Measurements from ENCODE around the gene MOCS2. TPM values are rescaled to one million over a fixed set of nuclear protein-coding genes. Genes with fewer than 3 reads are reported as not detected.
"Not testable (repeated sequence)": the region's sequence is repeated elsewhere in the genome, so short reads cannot be mapped to it uniquely, and the experiment has no call there.

Gene MOCS2, protein sequence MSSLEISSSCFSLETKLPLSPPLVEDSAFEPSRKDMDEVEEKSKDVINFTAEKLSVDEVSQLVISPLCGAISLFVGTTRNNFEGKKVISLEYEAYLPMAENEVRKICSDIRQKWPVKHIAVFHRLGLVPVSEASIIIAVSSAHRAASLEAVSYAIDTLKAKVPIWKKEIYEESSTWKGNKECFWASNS
- 37.4 TPM for polyA plus RNA-seq (2013, experiment 1 of 2; ENCODE audit: insufficient read length)
- polyA plus RNA-seq (2013, experiment 2 of 2; ENCODE audit: insufficient read length) = 39.6 TPM

DNA sequence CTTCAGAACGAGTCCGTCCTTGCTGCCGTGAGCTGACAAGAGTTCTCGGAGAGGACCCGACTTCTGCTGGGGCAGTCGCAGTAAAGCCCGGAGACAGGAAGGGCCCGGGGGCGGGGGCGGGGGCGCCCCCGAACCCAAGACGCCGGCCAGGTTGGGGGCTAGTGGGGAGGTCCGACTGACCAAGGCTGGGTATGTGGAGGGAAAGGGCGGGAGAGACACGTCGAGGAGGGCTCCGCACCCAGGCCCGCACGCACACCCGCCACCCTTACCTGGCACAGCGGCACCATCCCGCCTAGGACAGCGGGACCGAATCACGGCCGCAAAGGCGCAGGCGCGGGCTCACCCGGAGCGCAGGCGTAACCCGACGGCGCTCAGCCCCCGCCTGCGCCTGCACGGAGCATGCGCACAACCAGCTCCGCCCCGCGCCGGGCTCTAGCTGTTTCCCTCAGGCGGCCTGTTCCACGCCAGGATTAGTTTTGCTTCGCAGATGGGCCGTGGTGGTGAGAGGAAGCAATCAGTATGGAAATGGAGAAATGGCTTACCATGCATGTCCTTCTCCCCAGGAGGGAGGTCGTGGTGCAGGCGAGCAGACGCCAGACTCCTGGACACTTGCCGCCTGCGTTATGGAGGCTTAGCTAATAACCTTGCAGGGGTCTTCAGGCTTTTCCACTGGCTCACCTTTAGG, at the start of gene MOCS2:
TSS of gene MOCS2 (minus strand) at position 315 of the 685 bp plus-strand sequence. CDS start 2,583 bp downstream, outside the sequence.
- peak; percentile 84 for DNase-seq

DNA sequence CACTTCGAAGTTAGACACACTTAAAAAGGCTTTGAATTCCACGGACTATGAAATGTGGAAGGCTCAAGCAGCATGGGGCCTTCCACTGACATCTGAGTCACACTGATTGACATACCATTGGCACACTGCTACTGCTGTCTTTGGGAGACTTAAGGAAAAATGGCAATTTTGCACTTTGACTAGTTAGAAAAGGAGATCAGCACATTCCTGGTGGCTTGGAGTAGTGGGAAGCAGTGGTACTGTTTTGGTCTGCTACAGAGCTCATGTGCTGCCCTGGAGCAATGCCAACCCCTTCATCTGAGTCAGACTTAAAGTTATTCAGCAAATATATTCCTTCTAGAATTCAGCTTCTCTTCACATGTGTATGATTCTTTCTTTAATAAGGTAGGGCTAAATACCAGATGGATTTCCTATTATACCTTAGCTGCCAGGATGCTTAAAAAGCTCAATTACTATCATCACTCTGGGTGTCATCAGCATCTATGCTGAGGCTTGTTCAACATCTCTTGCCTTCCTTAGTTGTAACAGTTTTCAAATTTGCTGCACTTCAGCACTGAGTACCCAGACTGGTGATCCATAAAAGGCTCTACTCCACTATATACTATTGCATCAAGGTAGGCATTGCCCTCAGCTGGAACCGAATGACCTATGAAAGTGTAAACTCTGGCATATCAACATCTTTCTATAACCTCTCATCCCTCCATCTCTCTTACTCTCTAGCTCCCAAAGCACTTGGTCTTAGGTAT, 42.3 kb upstream of the MOCS2 start:
- DNase-seq = peak; percentile 95

DNA sequence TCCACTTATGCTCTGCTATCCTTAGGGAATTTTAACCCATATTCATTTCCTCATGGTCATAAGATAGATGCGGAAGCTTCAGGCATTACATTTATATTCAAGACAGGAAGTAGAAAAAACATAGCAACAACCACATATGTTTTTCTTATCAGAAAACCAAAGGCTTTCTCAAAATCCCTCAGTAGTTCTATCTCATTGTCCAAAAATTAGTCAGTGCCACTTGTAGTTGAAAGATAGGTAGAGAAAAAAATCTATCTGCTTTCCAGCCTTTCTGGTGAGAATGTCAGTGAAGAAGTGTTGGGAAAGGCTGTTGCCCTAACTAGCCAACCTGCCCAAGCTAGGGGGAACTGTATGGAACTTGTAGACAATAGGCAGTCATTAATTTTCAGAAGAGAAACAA, 23.5 kb upstream of the MOCS2 start:
- DNase-seq = no peak

DNA sequence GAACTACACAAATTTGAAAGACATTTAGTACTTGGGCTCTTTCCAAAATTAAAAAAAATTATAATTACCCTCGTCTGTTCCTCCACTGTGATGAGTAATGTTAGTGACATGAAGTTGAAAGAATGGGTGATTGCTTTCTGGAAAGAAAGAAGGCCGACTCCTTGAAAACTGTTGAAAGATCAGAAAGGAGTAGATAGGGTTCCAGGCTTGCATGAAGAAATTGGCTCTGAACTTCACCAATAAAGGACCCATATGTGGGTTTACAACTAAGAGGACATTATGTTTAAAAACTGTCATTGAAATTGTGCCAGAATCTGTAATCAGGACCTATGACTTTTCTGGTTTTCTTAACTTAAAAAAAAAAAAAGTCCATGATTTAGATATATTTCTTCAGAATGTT, 20.7 kb upstream of the MOCS2 start:
- peak; percentile 64 for DNase-seq

DNA sequence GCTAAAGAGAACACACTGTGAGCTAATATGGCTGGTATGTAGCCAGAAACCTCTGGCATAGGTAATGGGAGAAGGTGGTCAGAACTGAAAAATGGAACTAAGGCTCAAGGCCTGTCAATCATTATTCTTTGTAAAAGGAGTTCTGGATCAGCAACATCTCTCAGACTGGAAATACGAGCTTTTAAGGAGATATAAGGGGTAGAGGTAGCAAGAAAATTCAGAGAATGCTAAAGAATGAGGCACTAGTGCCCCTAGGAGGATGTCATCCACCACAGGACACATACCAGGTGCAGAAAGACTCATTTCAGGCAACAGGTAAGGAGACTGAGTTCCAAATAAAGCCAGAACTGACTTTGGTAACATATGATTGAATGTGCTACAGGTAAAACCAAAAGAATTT, 18.9 kb upstream of the MOCS2 start:
- DNase-seq = no peak

DNA sequence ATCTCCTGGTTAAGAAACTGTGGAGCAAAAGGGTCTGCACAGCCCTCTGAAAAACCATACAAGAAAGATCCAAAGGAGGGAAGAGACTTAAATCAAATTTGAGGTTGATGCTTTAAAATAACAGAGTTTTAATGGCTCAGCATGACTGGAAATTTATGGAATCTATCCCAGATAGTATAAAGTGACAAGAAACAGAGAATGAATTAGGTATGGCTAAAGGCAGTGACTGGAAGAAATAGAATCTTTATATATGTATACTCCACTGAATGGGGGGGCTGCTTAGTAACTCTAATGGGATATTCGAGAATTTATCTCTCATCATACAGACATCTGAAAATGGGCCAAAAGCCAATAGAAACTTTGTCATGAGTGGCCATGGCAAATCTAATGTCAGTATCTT, 17.6 kb upstream of the MOCS2 start:
- no peak for DNase-seq

DNA sequence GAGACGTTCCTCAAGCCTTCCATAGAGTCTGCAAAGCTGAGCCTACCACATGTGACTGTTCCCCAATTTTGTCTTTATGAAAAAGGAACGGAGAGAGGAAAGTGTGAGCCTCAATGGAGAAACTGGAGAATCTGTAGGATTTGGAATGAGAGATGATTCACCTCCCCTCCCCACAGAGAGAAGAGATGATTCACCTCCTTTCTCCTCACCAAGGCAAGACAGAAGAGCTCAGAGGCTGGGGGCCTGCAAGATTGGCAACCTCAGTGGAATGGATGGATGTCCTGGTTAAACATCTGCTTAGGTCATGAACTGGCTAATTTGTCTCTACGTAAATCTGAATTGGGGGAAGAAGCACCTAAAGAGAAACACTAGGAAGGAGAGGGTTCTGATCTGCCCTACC, 17.0 kb upstream of the MOCS2 start:
- DNase-seq = peak; percentile 82

DNA sequence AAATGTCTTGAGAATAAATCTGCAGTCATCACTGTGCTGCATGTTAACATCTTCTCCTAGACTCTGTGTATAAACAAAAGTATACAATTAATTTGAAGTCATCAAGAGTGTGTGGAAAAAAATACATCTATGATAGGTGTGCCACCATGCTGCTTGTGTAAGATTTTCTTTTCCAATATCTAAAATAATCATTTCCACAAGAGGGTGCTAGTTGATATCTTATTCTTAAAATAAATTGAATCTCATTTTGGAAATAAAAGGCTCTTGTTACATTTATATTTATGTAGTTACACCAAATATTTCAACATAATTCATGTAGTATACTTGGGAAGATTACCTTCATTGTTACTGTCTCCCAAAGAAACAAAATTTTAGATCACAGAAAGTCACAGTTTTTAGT, 14.1 kb upstream of the MOCS2 start:
- DNase-seq = peak; percentile 22

DNA sequence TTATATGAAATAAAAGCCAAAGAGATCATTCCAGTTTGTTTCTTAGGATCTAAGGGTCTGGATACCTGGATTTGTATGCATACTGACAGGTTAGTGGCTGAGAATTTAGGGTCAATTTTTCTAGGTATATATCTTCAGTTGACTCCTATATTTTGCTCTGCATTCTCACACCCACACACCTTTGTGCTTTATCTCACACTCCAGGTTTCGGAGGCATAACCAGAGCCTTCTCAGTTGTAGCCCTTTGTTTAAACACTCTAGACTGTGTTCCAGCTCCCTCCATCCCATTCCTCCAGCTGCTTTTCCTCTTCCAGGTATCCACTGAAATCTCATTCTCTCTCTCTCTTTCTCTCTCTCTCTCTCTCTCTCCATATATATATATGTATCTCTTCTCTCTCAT, 10.6 kb upstream of the MOCS2 start:
- no peak for DNase-seq

DNA sequence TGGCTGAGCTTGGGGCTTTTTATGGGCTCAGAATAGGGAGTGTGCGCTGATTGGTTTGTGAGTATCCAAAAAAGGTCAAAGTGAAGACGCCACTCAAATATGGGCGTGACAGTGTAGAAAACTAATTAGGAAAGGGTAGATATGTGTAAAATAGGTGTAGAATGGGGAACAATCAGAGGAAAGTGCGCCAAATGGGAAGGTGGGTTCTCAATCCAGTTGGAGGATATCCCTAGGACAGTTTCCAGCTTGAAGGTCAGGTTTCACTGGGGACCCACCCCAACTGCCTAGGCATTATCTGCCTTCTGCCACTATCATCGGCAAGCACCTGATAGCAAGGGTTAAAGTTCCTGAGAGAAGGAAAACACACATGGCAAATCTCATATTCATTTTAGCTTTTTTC, 9.3 kb upstream of the MOCS2 start:
- DNase-seq = no peak

DNA sequence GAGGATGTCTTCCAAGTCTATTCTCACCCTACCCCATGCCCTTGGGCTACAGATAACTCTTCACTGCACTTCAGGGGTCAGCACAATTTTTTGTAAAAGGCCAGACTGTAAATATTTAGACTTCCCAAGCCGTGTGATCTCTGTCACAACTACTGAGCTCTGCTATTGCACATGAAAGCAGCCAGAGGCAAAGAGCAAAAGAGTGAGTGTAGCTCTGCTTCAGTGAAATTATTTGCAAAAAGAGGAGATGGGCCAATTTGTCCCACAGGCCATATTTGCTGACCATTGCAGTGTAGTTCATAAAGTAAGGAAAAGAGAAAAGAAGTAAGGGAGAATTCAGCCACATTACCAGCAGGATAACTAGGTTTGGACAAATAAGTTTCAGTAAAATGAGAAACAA, 7.0 kb upstream of the MOCS2 start:
- no peak for DNase-seq

DNA sequence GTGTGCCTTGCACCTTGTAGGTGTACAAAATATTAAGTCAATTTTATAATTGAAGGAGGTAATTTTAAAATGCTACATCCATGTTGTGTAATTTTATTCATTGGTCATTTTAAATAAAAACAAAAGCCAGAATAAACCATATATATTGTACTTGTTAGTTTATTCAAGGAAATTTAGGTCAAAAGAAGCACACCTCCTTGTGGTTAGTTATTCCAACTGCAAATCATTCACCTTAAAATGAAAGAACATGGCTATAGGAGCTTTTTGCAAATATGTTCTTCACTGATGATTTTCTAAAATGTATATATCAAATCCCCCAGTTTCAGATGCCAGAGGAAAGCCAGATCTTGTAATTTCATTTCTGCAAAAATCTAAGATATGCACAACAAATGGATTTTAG, 5.4 kb upstream of the MOCS2 start:
- DNase-seq = no peak

DNA sequence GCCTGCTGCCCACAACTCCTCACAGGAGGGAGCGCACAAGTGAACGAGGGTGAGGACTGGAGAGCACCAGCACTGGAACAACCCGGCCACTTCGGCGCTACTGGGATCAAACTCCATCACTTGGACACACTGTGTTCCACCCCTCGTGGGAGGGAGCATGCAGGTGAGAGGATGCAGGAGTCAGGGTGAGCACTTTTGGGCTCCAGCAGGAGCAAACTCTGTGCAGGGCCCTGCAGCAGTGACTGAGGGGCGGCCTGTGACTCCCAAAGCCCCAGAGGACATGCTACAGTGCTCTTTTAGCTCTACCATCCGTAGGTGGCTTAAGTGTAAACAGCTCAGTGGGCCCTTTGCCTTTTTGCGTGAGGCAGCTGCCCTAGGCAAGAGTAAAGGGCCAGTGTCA, 4.4 kb upstream of the MOCS2 start:
- no peak for DNase-seq

DNA sequence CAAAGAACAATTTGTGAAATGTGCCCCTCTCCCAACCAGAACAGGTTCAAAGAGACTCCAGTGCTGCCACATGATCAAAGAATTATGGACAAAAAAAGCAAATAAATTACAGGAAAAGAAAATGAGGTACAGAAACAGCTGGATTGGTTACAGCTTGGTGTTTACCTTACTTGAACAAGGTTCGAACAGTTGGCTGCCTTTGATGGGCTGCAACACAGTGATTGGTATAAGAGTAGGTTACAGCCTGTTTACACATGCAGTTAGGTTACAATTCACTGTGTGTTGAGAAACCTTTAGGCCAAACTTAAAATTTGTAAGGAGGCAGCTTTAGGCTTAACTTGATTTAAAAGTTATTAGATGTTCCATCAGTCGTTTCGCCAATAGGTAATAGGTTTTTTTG, 3.4 kb upstream of the MOCS2 start:
- DNase-seq = no peak

DNA sequence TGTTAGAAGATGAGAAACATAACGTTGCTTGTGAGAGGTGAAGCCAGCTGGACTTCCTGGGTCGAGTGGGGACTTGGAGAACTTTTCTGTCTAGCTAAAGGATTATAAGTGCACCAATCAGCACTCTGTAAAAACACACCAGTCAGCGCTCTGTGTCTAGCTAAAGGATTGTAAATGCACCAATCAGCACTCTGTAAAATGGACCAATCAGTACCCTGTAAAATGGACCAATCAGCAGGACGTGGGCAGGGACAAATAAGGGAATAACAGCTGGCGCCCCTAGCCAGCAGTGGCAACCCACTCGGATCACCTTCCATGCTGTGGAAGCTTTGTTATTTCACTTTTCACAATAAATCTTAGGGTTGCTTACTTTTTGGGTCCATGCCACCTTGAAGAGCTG, 2.8 kb upstream of the MOCS2 start:
- DNase-seq = not testable (repeated sequence)

DNA sequence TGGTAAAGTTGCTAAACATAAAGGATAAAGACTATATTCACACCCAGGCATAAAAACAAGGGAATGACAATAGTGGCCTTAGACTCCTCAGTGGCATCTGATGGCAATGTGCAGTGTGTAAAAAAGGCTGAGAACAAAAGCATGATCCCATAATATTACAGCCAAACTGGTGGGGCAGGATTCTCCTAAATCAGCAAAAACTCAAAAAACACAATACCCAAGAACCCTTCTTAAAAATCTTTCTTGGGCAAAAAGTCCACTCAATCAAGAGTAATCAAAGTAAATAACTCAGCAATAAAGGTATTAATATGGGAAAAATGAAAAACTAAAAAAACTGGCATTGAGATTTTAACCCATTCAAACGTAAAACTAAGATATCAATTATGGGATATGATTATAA, 1.6 kb upstream of the MOCS2 start:
- DNase-seq = no peak

DNA sequence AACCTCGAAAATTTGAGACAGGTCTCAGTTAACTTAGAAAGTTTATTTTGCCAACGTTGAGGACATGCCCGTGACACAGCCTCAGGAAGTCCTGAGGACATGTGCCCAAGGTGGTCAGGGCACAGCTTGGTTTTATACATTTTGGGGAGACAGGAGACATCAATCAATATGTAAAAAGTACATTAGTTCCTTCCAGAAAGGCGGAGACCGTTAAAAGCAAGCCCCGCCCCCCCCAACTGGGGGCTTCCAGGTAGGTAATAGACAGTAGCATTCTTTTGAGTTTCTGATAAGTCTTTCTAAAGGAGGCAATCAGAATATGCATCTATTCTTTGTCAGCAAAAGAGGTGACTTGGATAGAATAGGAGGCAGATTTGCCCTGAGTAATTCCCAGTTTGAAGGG, 599 bp upstream of the MOCS2 start:
- DNase-seq = no peak

DNA sequence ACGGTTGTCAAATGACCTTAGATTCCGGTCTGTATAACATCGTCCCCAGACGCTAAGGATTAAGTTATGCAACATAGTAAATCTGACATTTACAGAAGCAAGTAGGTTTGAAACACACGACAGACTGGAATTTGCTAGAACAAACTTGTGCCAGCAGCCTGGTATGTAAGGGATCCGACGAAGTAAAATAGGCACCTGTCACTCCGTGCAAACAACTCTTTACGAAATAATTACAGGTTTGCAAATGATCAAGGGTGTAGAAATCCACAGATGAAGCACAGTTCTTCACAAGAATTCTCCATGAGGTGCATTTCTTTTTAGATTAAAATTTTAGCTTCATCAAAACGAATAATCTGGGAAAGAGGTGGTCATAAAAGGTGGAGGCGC, 508 bp downstream of the MOCS2 start:
- no peak for DNase-seq

DNA sequence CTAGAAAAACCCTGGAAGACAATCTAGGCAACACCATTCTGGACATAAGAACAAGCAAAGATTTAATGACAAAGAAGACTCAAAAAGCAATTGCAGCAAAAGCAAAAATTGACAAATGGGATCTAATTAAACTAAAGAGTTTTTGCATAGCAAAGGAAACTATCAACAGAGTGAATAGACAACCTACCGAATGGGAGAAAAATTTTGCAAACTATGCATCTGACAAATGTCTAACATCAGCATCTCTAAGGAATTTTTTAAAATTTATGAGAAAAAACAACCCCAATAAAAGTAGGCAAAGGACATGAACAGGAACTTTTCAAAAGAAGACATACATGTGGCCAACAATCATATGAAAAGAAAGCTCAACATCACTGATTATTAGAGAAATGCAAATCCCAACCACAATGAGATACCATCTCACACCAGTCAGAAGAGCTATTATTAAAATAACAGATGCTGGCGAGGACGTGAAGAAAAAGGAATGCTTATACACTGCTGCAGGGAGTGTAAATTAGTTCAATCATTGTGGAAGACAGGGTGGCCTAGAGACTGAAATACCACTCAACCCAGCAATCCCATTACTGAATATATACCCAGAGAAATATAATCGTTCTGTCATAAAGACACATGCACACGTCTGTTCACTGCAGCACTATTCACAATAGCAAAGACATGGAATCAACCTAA, 3.8 kb downstream of the MOCS2 start:
- DNase-seq = no peak

DNA sequence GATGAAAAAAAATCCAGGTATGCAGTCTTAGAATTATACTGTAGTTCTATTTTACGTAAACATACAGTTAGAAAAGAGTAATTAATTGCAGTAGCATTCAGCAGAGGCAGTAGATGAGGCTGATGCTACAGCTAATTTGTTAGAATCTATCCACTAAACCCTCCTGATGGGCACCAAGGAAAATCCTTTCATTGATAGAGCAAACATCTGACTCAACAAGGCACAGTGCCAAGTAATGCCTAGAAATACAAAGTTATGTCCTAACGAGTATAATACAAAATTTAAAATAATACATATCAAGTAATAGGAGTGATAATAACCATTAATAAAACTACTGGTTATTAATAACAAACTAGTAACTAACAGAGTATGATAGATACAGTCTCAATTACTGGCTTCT, 9.0 kb downstream of the MOCS2 start:
- DNase-seq = no peak

DNA sequence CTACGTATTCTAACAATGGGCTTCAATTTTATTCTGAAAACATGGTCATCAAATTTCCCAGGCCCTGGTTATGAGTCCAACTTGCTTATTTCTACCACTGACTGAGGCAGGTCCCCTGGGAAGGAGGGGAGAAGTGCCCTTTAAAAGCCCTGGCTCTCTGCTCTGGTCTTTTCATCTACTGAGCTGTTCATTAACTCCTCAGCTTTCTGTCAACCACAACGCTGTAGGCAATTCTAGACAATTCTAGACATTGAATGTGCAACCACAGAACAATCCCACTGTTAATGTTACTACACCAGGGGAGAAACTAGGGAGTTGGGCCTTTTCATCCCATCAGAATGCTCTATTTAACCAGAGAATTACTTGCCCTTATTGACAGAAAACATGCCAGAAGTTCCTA, 10.0 kb downstream of the MOCS2 start:
- DNase-seq = peak; percentile 89

DNA sequence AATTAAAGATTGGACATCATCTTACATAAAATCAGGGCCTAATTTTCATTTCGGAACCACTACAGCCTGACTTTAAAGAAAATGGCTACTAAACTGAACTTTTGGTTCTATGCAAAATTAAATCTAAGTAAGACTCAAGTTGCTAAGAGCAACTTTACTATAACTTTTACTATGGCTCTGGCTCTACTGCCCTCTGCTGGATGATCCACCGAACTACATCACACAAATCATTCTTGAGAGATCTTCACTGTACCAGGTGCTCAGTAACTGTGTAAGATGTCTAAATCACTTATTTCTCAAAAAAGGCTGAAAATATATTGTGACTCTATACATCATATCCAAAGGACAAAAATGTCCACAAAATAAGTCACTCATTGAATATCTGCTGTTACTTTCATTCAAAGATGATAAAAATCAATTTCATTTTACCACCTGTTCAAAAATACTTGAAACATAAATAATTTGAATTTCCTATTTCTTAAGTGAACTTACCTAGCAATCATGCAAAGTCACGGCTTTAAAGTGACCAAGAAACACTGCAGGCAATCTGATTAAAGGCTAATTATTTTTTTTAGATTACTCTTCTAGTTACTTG, 13.5 kb downstream of the MOCS2 start:
- DNase-seq = peak; percentile 56

DNA sequence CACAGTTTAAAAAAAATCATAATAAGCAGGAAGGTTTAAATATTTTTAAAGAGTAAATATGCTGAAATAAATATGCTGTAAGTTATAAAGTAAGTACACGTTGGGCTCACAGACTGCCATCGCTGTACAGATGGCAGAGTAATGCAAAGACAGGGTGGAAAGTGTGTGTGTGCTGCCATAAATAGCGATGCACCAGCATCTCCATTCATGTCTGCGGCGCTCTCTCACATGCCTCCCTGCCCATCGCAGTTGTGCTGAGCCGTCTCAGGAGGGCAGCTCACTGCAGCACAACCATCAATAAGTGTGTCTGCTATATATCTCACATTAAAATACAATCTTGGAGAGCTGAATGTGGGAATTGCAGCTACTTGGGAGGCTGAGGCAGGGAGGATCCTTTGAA, 14.3 kb downstream of the MOCS2 start:
- no peak for DNase-seq

Data from fibroblast of skin of back (primary cell).